Activated CD8-positive, alpha-beta memory T cell treated with anti-CD3 and anti-CD28 coated beads for 36 hours (primary cell): ENCODE results near the gene SURF6. TPM values are rescaled to one million over a fixed set of nuclear protein-coding genes. Genes with fewer than 3 reads are reported as not detected.

ENCODE experiments used
- CTCF ChIA-PET: fragments of 350-600 bp; sonication (Branson Sonifier 250); formaldehyde crosslinking; loops from one replicate; lab custom pipeline; 2021; ENCODE audit warnings: antibody characterized with exemption; lab: Charles Lee
- POLR2A ChIA-PET: fragments of 350-600 bp; sonication (Branson Sonifier 250); formaldehyde crosslinking; loops from one replicate; lab custom pipeline; 2021; ENCODE audit warnings: antibody characterized with exemption; lab: Charles Lee
- total RNA-seq, 2 experiments: library from RNA; stranded (reverse); gene quantifications; one replicate each; pipeline ENCODE4 v1.2.3, GENCODE V29; 2021

The SURF6 gene
- total RNA-seq = 10 to 100 TPM; 33.0 to 34.2 TPM

DNA sequence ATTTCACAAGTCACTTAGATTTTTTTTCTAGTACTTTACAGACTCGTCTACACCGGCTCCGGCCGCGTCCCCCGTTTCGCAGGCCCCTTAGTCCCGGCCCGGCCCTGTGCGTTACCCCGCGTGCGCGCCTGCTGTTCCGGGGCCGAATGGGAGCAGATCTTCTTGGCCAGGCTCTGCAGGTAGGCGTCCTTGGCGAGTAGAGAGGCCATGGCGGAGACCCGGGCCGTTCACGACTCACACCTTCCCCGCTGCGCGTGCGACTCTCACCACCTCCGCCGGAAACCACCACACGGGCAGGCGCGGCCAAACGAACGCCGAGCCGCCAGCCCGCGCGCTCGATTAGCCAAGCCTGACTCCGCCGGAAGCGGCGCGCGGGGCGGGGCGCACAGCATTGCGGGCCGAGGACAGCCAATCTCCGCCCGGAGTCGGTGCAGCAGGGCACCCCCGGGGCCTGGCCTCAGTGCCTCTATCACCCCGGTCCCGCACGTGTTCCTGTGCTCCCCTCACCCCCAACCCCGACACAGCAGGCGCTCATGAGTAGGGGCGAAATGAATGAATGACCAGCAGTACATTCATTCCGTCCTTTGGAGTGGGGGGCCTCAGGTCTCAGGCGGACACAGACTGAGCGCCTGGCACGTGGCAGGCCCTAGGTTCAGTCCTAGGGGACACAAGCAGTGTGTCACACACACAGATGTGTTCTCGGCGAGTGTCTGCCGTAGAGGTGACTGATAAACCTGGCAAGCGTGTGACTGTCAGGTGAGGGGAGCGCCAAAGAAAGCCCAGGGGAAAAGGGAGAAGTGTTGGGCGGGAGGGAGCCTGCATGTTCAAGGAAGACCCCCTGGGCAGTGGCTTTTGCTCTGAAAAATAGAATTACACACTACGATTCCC, at the start of gene SURF6:
SURF6 (minus strand) TSS at position 265 of the 888 bp plus-strand sequence; CDS start at position 209, 56 bp downstream.
- POLR2A ChIA-PET = interaction anchor here (0.5 to 1.5 kb wide), 7 partner anchors 12 to 933 kb away, joined by 3 to 9 read pairs (median 4); partner anchors contain the start of genes MED22 and RPL7A
- CTCF ChIA-PET = interaction anchor here (0.7 to 1.0 kb wide), 2 partner anchors 35 to 124 kb away, joined by 3 read pairs; no protein-coding TSS in a partner anchor

GRCh38 chr9:133385452-133385851, 49.5 kb upstream of the SURF6 start:
- ChIA-PET CTCF (no interaction called here), POLR2A (interaction anchor here (0.6 kb wide), 1 partner anchor 34 kb away, joined by 3 read pairs; no protein-coding TSS in a partner anchor)

DNA sequence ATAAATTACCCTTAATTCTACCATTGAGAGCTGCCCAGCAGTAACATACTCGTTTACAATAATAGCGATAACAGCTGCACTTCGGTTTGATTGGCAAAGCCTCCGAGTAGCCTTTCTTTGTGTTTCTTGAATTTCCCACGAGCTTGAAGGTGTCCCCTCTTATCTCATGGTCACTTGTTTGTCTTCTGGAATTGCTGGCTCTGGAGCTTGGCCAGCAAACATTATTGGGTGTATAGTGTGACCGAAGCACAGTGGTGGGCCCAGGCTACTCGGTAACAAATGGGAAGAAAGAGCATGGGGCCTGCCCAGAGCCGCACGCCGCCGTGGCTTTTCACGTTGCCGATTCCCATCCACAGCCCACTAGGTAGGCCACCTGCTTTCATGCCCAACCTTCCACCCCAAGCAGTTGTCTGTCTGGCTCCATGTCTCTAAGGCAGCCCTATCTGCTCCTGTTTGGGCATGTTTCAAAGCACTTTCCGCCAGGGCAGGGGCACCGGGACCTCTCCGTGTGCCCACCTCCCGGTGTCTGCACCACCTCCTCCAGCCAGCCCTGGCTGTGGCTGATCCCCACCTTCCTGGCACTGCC, 48.8 kb upstream of the SURF6 start:
- POLR2A ChIA-PET = no interaction called here

GRCh38 chr9:133383438-133383837, 47.5 kb upstream of the SURF6 start:
- CTCF ChIA-PET = no interaction called here
- POLR2A ChIA-PET = no interaction called here

More for the DNA sequence above, 48.8 kb upstream of the SURF6 start:
- CTCF ChIA-PET = no interaction called here

DNA sequence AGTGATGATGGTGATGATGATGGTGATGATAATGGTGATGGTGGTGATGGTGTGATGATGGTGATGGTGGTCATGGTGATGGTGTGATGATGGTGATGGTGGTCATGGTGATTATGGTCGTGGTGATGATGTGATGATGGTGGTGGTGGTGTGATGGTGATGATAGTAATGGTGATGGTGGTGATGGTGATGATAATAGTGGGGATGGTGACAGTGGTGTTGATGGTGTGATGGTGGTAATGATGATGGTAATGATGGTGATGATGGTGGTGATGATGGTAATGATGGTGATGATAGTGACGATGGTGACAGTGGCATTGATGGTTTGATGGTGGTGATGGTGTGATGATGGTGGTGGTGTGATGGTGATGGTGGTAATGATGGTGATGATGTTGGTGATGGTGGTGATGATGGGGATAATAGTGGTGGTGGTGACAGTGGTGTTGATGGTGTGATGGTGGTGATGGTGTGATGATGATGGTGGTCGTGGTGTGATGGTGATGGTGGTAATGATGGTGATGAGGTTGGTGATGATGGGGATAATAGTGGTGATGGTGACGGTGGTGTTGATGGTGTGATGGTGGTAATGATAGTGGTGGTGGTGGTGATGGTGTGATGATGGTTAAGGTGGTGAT, 46.6 kb upstream of the SURF6 start:
- POLR2A ChIA-PET = no interaction called here
- CTCF ChIA-PET = no interaction called here

- ChIA-PET CTCF (no interaction called here), POLR2A (interaction anchor here (0.6 to 0.7 kb wide), 2 partner anchors 652 to 929 kb away, joined by 5 to 7 read pairs; no protein-coding TSS in a partner anchor)
These were observed 44.7 kb upstream of the SURF6 start for GRCh38 chr9:133380734-133381133.

- ChIA-PET POLR2A (interaction anchor here (0.5 kb wide), 1 partner anchor 316 kb away, joined by 3 read pairs; no protein-coding TSS in a partner anchor), CTCF (interaction anchor here (1.0 kb wide), 1 partner anchor 99 kb away, joined by 3 read pairs; the partner anchor contains the start of gene SLC2A6)
These were observed 43.4 kb upstream of the SURF6 start for GRCh38 chr9:133379153-133380086.

- CTCF ChIA-PET = interaction anchor here (1.0 kb wide), 1 partner anchor 100 kb away, joined by 3 read pairs; the partner anchor contains the start of gene SLC2A6
- POLR2A ChIA-PET = interaction anchor here (0.5 kb wide), 1 partner anchor 315 kb away, joined by 3 read pairs; no protein-coding TSS in a partner anchor
These were observed 42.5 kb upstream of the SURF6 start for GRCh38 chr9:133378408-133378962.

DNA sequence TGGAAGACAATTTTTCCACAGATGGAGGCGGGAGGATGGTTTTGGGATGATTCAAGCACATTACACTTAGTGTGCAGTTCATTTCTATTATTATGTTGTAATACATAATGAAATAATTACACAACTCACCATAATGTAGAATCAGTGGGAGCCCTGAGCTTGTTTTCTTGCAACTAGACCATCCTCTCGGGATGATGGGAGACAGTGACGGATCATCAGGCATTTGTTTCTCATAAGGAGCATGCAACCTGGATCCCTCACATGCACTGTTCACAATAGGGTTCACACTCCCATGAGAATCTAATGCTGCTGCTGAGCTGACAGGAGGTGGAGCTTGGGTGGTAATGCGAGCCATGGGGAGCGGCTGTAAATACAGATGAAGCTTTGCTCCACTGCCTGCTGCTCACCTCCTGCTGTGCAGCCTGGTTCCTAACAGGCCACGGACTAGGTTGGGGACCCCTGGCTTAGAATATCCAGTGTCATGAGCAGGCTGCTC, 41.8 kb upstream of the SURF6 start:
- ChIA-PET CTCF (no interaction called here), POLR2A (no interaction called here)

DNA sequence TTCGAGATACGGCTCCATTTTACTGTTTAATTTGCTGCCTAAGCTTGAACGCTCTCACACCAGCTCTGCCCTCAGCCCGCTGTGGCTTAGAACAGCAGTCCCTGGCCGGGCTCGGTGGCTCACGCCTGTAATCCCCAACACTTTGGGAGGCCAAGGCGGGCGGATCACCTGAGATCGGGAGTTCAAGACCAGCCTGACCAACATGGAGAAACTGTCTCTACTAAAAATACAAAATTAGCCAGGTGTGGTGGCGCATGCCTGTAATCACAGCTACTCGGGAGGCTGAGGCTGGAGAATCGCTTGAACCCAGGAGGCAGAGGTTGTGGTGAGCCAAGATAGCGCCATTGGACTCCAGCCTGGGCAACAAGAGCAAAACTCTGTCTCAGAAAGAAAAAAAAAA, 41.3 kb upstream of the SURF6 start:
- ChIA-PET CTCF (interaction anchor here (0.8 to 1.1 kb wide), 3 partner anchors 27 to 191 kb away, joined by 3 read pairs; no protein-coding TSS in a partner anchor), POLR2A (interaction anchor here (1.3 to 10.0 kb wide), 2 partner anchors 23 to 28 kb away, joined by 5 to 172 read pairs; partner anchors contain the start of genes MED22 and RPL7A)

GRCh38 chr9:133375724-133376654, 40.0 kb upstream of the SURF6 start, which contains the start of the genes STKLD1 and SURF4:
Gene STKLD1, plus strand, starts transcription at chr9:133376366. Its CDS starts 108 bp downstream, at chr9:133376474.
Gene SURF4, minus strand, starts transcription at chr9:133376060. Its CDS starts 91 bp downstream, at chr9:133375969.
- CTCF ChIA-PET = interaction anchor here (0.8 to 2.2 kb wide), 6 partner anchors 18 to 190 kb away, joined by 3 to 10 read pairs (median 5); no protein-coding TSS in a partner anchor
- POLR2A ChIA-PET = interaction anchor here (1.1 to 10.0 kb wide), 5 partner anchors 16 to 250 kb away, joined by 4 to 172 read pairs (median 7); partner anchors contain the start of genes ADAMTS13, MED22 and RPL7A

- POLR2A ChIA-PET = interaction anchor here (0.8 to 10.0 kb wide), 6 partner anchors 15 to 250 kb away, joined by 4 to 172 read pairs (median 9); partner anchors contain the start of genes ADAMTS13, MED22, RPL7A and SURF1
- CTCF ChIA-PET = interaction anchor here (0.6 to 2.2 kb wide), 7 partner anchors 18 to 227 kb away, joined by 3 to 10 read pairs (median 4); no protein-coding TSS in a partner anchor
These were observed 39.2 kb upstream of the SURF6 start for GRCh38 chr9:133375116-133375723.

DNA sequence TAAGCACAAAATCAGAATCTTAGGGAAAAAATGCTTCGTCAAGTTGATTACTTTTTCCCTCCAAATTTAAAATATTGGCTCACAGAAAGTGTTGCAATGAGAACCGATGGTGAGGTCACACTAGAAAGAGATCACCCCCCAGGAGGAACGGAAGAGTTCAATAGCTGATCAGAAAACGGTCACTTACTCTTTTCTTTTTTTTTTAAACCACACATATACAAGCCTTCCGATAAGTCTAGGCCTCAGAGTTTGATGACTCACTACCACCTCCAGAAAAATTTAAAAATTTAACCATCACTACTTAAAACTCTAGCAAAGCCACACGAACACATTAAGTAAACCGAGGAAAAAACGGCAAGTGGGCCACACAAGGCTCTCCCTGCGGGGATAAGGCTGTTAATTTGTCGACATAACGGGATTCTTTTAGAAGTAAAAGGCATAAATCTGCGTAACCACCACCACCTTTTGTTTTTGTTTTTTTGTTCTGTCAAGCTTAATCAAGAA, 38.7 kb upstream of the SURF6 start:
- POLR2A ChIA-PET = interaction anchor here (0.6 to 10.0 kb wide), 7 partner anchors 14 to 249 kb away, joined by 3 to 172 read pairs (median 7); partner anchors contain the start of genes ADAMTS13, MED22, RPL7A and SURF1

DNA sequence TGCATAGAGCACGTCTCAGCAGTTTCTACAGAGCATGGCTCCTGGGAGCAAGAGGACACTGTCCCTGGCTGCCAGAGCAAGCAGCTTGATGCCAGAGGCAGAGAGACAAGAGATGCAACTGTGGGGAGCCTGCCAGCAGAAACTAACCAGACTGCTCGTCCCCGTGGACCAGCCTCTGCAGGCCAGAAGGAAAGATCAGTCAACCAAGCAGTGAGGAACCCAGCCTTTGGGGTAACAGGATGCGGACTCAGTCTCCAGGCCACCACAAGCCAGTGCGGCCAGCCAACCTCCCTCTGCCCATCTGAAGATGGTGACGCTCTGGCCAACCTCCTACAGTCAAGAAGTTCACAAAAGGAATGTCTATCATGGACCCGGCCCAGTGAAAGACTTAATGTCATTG, 36.2 kb upstream of the SURF6 start:
- ChIA-PET CTCF (interaction anchor here (1.1 to 4.0 kb wide), 5 partner anchors 10 to 115 kb away, joined by 3 to 41 read pairs (median 5); partner anchors contain the start of genes MED22, RPL7A, SURF1 and SURF2), POLR2A (interaction anchor here (0.7 to 10.0 kb wide), 5 partner anchors 9 to 45 kb away, joined by 3 to 172 read pairs (median 5); partner anchors contain the start of genes MED22, RPL7A, SURF1 and SURF2)

More for the DNA sequence above, 38.7 kb upstream of the SURF6 start:
- CTCF ChIA-PET = interaction anchor here (0.6 to 2.2 kb wide), 7 partner anchors 17 to 226 kb away, joined by 3 to 10 read pairs (median 4); no protein-coding TSS in a partner anchor
